Loucy (cell line): ENCODE results near the gene XRCC4.

Experiments used
- EZH2phosphoT487 ChIP-seq: fragments of 200-600 bp; IDR thresholded peaks from 2 replicates; pipeline ENCODE4 v1.6.1; 2018; ENCODE audit warnings: antibody characterized with exemption, mild to moderate bottlenecking, moderate library complexity, borderline replicate concordance
- TF ChIP-seq, protein P1 (sequence below): fragments of 200-600 bp; sonication (generic); conservative IDR thresholded peaks from 2 replicates; pipeline ENCODE4 v1.5.1; 2014; ENCODE audit warnings: mild to moderate bottlenecking, antibody characterized with exemption, low read length

DNA sequence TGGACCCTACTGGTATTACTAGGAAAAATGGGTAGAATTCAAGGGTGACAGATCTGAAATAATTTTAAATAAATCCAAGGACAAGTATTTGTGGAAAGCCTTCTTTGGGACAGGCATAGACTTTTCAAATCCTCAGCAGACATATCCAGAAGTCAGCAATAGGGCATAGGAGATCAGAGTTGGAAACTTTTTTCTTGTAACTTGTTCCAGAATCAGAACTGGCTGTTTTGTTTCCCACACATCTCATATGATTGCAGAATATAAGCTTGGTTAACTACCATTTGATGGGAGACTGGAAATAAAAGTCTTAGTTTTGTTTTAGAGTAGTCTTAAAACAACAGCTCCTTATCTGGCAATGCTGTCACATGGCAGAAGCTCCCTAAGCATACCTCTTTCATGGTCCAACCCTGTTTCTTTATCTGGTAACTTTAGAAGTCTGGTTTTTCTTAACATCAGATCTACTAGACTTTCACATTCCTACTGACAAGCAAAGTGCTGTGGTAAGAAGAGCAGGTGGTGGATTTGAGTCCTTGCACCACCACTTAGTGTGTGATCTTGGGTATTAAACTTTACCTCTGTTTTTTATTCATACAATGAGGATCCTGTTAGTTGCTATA, 25.1 kb downstream of the XRCC4 start:
- TF ChIP-seq, protein P1, sequence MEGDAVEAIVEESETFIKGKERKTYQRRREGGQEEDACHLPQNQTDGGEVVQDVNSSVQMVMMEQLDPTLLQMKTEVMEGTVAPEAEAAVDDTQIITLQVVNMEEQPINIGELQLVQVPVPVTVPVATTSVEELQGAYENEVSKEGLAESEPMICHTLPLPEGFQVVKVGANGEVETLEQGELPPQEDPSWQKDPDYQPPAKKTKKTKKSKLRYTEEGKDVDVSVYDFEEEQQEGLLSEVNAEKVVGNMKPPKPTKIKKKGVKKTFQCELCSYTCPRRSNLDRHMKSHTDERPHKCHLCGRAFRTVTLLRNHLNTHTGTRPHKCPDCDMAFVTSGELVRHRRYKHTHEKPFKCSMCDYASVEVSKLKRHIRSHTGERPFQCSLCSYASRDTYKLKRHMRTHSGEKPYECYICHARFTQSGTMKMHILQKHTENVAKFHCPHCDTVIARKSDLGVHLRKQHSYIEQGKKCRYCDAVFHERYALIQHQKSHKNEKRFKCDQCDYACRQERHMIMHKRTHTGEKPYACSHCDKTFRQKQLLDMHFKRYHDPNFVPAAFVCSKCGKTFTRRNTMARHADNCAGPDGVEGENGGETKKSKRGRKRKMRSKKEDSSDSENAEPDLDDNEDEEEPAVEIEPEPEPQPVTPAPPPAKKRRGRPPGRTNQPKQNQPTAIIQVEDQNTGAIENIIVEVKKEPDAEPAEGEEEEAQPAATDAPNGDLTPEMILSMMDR = no peak
- no peak for TF ChIP-seq EZH2phosphoT487
